H1 (cell line): ENCODE measurements around the gene PIGL. TPM values are rescaled to one million over a fixed set of nuclear protein-coding genes. Genes with fewer than 3 reads are reported as not detected.

ENCODE experiments used
- CTCF ChIA-PET: fragments of 300-600 bp; sonication (Branson Sonifier 250); formaldehyde crosslinking; loops from one replicate; lab custom pipeline; 2021; ENCODE audit not compliant: partially characterized antibody; lab: Charles Lee
- POLR2A ChIA-PET: fragments of 300-600 bp; sonication (Branson Sonifier 250); formaldehyde crosslinking; loops from one replicate; lab custom pipeline; 2021; ENCODE audit warnings: inconsistent platforms; ENCODE audit not compliant: partially characterized antibody; lab: Charles Lee
- DNase-seq, 2 experiments: peaks; one replicate each; pipeline versions ENCODE4 v3.0.0 to v3.0.0-alpha.2; 2010 to 2022; ENCODE audit warnings: low spot score in 2 of 2, low read depth in 1 of 2, mixed read lengths in 1 of 2
- FAIRE-seq: peaks from 2 replicates; lab custom pipeline; 2011; peaks lifted over from hg19 to GRCh38; lab: Jason Lieb, UNC
- H2AFZ ChIP-seq: 2 replicates; pipeline ENCODE4 v1.8.1; 2012; ENCODE audit warnings: low read length, inconsistent platforms
- H2AK5ac ChIP-seq: 2 replicates; pipeline ENCODE4 v1.6.1; 2013; ENCODE audit warnings: low read depth, low read length
- H2BK120ac ChIP-seq: replicated peaks from 2 replicates; pipeline ENCODE3; 2013; ENCODE audit warnings: low read depth, low read length, inconsistent platforms
- H2BK12ac ChIP-seq: 2 replicates; pipeline ENCODE4 v1.6.1; 2013; ENCODE audit warnings: low read depth, low read length
- H2BK15ac ChIP-seq: 2 replicates; pipeline ENCODE4 v1.6.1; 2013; ENCODE audit warnings: low read length
- H2BK20ac ChIP-seq: 2 replicates; pipeline ENCODE4 v1.6.1; 2013; ENCODE audit warnings: low read length
- H2BK5ac ChIP-seq: 2 replicates; pipeline ENCODE4 v1.6.1; 2013; ENCODE audit warnings: low read depth, low read length
- H3K14ac ChIP-seq: 2 replicates; pipeline ENCODE4 v1.6.1; 2013; ENCODE audit warnings: inconsistent platforms; ENCODE audit not compliant: insufficient read length
- H3K18ac ChIP-seq: 2 replicates; pipeline ENCODE4 v1.6.1; 2013; ENCODE audit warnings: low read length; ENCODE audit errors: extremely low read depth
- H3K23ac ChIP-seq: 2 replicates; pipeline ENCODE4 v1.6.1; 2013; ENCODE audit warnings: inconsistent platforms; ENCODE audit not compliant: insufficient read length
- H3K23me2 ChIP-seq: 2 replicates; pipeline ENCODE4 v1.6.1; 2013; ENCODE audit warnings: low read depth, low read length
- H3K27ac ChIP-seq: 2 replicates; pipeline ENCODE4 v1.6.1; 2011; ENCODE audit warnings: low read depth, low read length, inconsistent platforms
- H3K27me3 ChIP-seq, 4 experiments: replicated peaks in 1 of 4; 1 replicate in 1 of 4; 2 replicates in 3 of 4; pipeline versions ENCODE4 v1.6.1 to v1.8.1; 2011 to 2013; ENCODE audit warnings: low read length in 3 of 4, mild to moderate bottlenecking in 3 of 4, inconsistent platforms in 2 of 4, mixed read lengths in 2 of 4, moderate library complexity in 1 of 4; ENCODE audit not compliant: control insufficient read depth in 3 of 4, insufficient read depth in 3 of 4; ENCODE audit errors: extremely low read depth in 1 of 4
- H3K36me3 ChIP-seq, 4 experiments: 2 replicates each; pipeline versions ENCODE4 v1.6.1 to v1.8.1; 2011 to 2013; ENCODE audit warnings: mild to moderate bottlenecking in 4 of 4, low read length in 3 of 4, moderate library complexity in 2 of 4, control low read depth in 1 of 4, inconsistent platforms in 1 of 4; ENCODE audit not compliant: insufficient read depth in 4 of 4, control insufficient read depth in 2 of 4
- H3K4ac ChIP-seq: replicated peaks from 2 replicates; pipeline ENCODE3; 2013; ENCODE audit warnings: low read length, low read depth, mixed read lengths, inconsistent platforms; ENCODE audit not compliant: insufficient read length
- H3K4me1 ChIP-seq, 4 experiments: replicated peaks in 1 of 4; 1 replicate in 1 of 4; 2 replicates in 3 of 4; pipeline versions ENCODE4 v1.6.1 to v1.8.1; 2011 to 2013; ENCODE audit warnings: low read length in 3 of 4, inconsistent platforms in 2 of 4, mixed read lengths in 1 of 4; ENCODE audit not compliant: insufficient read depth in 4 of 4, control insufficient read depth in 3 of 4
- H3K4me2 ChIP-seq, 2 experiments: 2 replicates each; pipeline versions ENCODE4 v1.6.1 to v1.8.1; 2011 to 2013; ENCODE audit warnings: low read depth in 2 of 2, low read length in 2 of 2, control low read depth in 1 of 2, inconsistent platforms in 1 of 2, mild to moderate bottlenecking in 1 of 2; ENCODE audit not compliant: insufficient read depth in 1 of 2
- H3K4me3 ChIP-seq, 4 experiments: fragments of 200-600, 300-600 bp in 1 of 4; sonication (generic), shearing (Covaris generic), sonication (Bioruptor Twin) in 1 of 4; 2 replicates each; pipeline versions ENCODE4 v1.5.1 to v1.8.1; 2011 to 2016; ENCODE audit warnings: low read length in 4 of 4, low read depth in 3 of 4, control low read depth in 2 of 4, inconsistent platforms in 2 of 4, mild to moderate bottlenecking in 2 of 4, mixed read lengths in 1 of 4, moderate library complexity in 1 of 4; ENCODE audit not compliant: insufficient read depth in 2 of 4; ENCODE audit errors: extremely low read depth in 1 of 4
- H3K56ac ChIP-seq: replicated peaks from 2 replicates; pipeline ENCODE3; 2013; ENCODE audit warnings: low read depth, mild to moderate bottlenecking, mixed read lengths, low read length, inconsistent platforms; ENCODE audit not compliant: insufficient read length
- H3K79me1 ChIP-seq: 2 replicates; pipeline ENCODE4 v1.6.1; 2013; ENCODE audit warnings: low read depth, low read length, control low read depth
- H3K79me2 ChIP-seq, 2 experiments: 2 replicates each; pipeline versions ENCODE4 v1.6.1 to v1.8.1; 2012 to 2013; ENCODE audit warnings: low read length in 2 of 2, mild to moderate bottlenecking in 2 of 2, inconsistent platforms in 1 of 2; ENCODE audit not compliant: insufficient read depth in 2 of 2, control insufficient read depth in 1 of 2
- H3K9ac ChIP-seq, 4 experiments: replicated peaks in 1 of 4; 1 replicate in 1 of 4; 2 replicates in 3 of 4; pipeline versions ENCODE4 v1.6.1 to v1.8.1; 2011 to 2013; ENCODE audit warnings: low read depth in 3 of 4, low read length in 3 of 4, control low read depth in 2 of 4, mild to moderate bottlenecking in 2 of 4, moderate library complexity in 2 of 4, inconsistent platforms in 1 of 4; ENCODE audit errors: extremely low read depth in 1 of 4
- H3K9me3 ChIP-seq, 2 experiments: 2 replicates each; pipeline versions ENCODE4 v1.6.1 to v1.8.1; 2012 to 2013; ENCODE audit warnings: mild to moderate bottlenecking in 2 of 2, moderate library complexity in 2 of 2, control low read depth in 1 of 2, inconsistent platforms in 1 of 2, low read depth in 1 of 2, low read length in 1 of 2, mixed read lengths in 1 of 2; ENCODE audit not compliant: insufficient read depth in 2 of 2
- H4K20me1 ChIP-seq, 2 experiments: replicated peaks in 1 of 2; 2 replicates each; pipeline versions ENCODE3 to v1.8.1; 2011 to 2013; ENCODE audit warnings: inconsistent platforms in 2 of 2, low read length in 2 of 2, mild to moderate bottlenecking in 1 of 2; ENCODE audit not compliant: insufficient read depth in 2 of 2, control insufficient read depth in 1 of 2
- H4K5ac ChIP-seq: 2 replicates; pipeline ENCODE4 v1.6.1; 2013; ENCODE audit warnings: low read length, low read depth, mixed read lengths, inconsistent platforms; ENCODE audit not compliant: insufficient read length
- H4K8ac ChIP-seq: 2 replicates; pipeline ENCODE4 v1.8.0; 2013; ENCODE audit warnings: mild to moderate bottlenecking, moderate library complexity, low read length, inconsistent platforms; ENCODE audit not compliant: insufficient read depth; ENCODE audit errors: extremely low read depth
- H4K91ac ChIP-seq: replicated peaks from 2 replicates; pipeline ENCODE3; 2013; ENCODE audit warnings: low read length, mixed read lengths, inconsistent platforms; ENCODE audit not compliant: insufficient read length
- BACH1 ChIP-seq: IDR thresholded peaks from 2 replicates; pipeline ENCODE4 v1.6.1; 2012; ENCODE audit warnings: low read length, improper control_type of control experiment
- CBX8 ChIP-seq: fragments of 300-800, 300-1000 bp; sonication (generic); IDR thresholded peaks from 2 replicates; pipeline ENCODE4 v1.7.1; 2016; ENCODE audit warnings: low read depth, low read length, borderline replicate concordance
- CTBP2 ChIP-seq: IDR thresholded peaks from 2 replicates; pipeline ENCODE4 v1.7.0; 2011; ENCODE audit warnings: borderline replicate concordance, mild to moderate bottlenecking, moderate library complexity, mixed read lengths, low read length; ENCODE audit not compliant: insufficient read depth, insufficient read length
- EGR1 ChIP-seq: IDR thresholded peaks from 2 replicates; pipeline ENCODE4 v1.6.1; 2011; ENCODE audit warnings: low read depth, low read length, borderline replicate concordance
- EP300 ChIP-seq, 2 experiments: IDR thresholded peaks; 1 replicate in 1 of 2; 2 replicates in 1 of 2; pipeline ENCODE4 v1.6.1; 2011 to 2012; ENCODE audit warnings: low read depth in 2 of 2, low read length in 2 of 2, mild to moderate bottlenecking in 2 of 2, borderline replicate concordance in 1 of 2, inconsistent platforms in 1 of 2, moderate library complexity in 1 of 2
- KDM5A ChIP-seq: fragments of 200-600 bp; IDR thresholded peaks from 2 replicates; pipeline ENCODE4 v1.7.1; 2012; ENCODE audit warnings: mild to moderate bottlenecking, low read length, inconsistent platforms, mixed read lengths
- MAFK ChIP-seq: IDR thresholded peaks from 2 replicates; pipeline ENCODE4 v1.6.1; 2012; ENCODE audit warnings: low read depth, mild to moderate bottlenecking, improper control_type of control experiment, low read length
- RFX5 ChIP-seq: IDR thresholded peaks from 2 replicates; pipeline ENCODE4 v1.6.1; 2011; ENCODE audit warnings: low read depth, low read length, improper control_type of control experiment, borderline replicate concordance
- RXRA ChIP-seq: IDR thresholded peaks from 2 replicates; pipeline ENCODE4 v1.6.1; 2011; ENCODE audit warnings: low read depth, mild to moderate bottlenecking, low read length, moderate library complexity; ENCODE audit not compliant: insufficient read depth
- SIN3A ChIP-seq, 2 experiments: IDR thresholded peaks in 1 of 2; conservative IDR thresholded peaks in 1 of 2; 2 replicates each; pipeline ENCODE4 v1.6.1; 2011 to 2012; ENCODE audit warnings: low read length in 2 of 2, improper control_type of control experiment in 1 of 2, low read depth in 1 of 2, mild to moderate bottlenecking in 1 of 2
- SUZ12 ChIP-seq: fragments of 200-600 bp; sonication (generic); IDR thresholded peaks from 2 replicates; pipeline ENCODE4 v1.6.1; 2012; ENCODE audit warnings: mild to moderate bottlenecking, inconsistent platforms, low read length, moderate library complexity, mixed read lengths
- TAF7 ChIP-seq: optimal IDR thresholded peaks from 2 replicates; pipeline ENCODE3; 2011; ENCODE audit warnings: low read depth, mild to moderate bottlenecking, inconsistent platforms, low read length, moderate library complexity, borderline replicate concordance
- TCF12 ChIP-seq: IDR thresholded peaks from 2 replicates; pipeline ENCODE4 v1.6.1; 2011; ENCODE audit warnings: low read depth, mild to moderate bottlenecking, low read length
- TEAD4 ChIP-seq: IDR thresholded peaks from 2 replicates; pipeline ENCODE4 v1.6.1; 2012; ENCODE audit warnings: low read depth, low read length, inconsistent platforms, mixed read lengths
- WGBS, 2 experiments: shearing (Covaris generic) in 1 of 2; methylation state at CpG; one replicate each; pipeline versions ENCODE4 v1.1.6 to v1.1.7; 2013 to 2015; ENCODE audit warnings: low lambda C conversion rate in 2 of 2, mixed read lengths in 2 of 2, inconsistent platforms in 1 of 2, low coverage in 1 of 2, missing lambda C conversion rate in 1 of 2; ENCODE audit not compliant: insufficient replicate concordance in 2 of 2, insufficient coverage in 1 of 2, insufficient read length in 1 of 2; ENCODE audit errors: extremely low coverage in 1 of 2, missing lambda C conversion rate in 1 of 2; 5-methylcytosine and 5-hydroxymethylcytosine counted together
- polyA plus RNA-seq, 7 experiments: library from polyadenylated mRNA; depleted of rRNA in 3 of 7; stranded (reverse) in 5 of 7; unstranded in 2 of 7; fragments of >200 nt in 5 of 7; fragments of 200-250 nt in 2 of 7; gene quantifications; 1 replicate in 5 of 7; 2 replicates in 1 of 7; 4 replicates in 1 of 7; pipeline versions ENCODE4 v1.2.1 to v1.2.3, GENCODE V29; 2011 to 2013; ENCODE audit warnings: missing spikeins in 2 of 7, mixed read lengths in 2 of 7
- total RNA-seq: library from RNA; stranded (reverse); fragmentation: NEBNext Ultra II Directional; extraction: Animal tissue kit (Norgen Biotek cat#: 25700); gene quantifications from 2 replicates; pipeline ENCODE4 v1.2.1, GENCODE V29; 2021

PIGL gene
- total and polyA plus RNA-seq, 2 of the 8 experiments (the other 6 are each of a cell fraction or from before 2014, with no cell fraction given): 28.4 to 30.8 TPM

GRCh38 chr17:16239931-16240330, 22.9 kb downstream of the PIGL start:
- Histone ChIP-seq H3K36me3 (no peaks in the 10 kb centered on the region), H4K5ac (no peak overlapping the region), H3K4me3 (no peak overlapping the region), H4K8ac (no peak overlapping the region), H3K4me2 (no peak overlapping the region), H3K79me1 (no peaks in the 10 kb centered on the region; the same call in 1 of the 2 replicates), H2BK12ac (no peak overlapping the region), H3K23me2 (no peaks in the 10 kb centered on the region), H3K18ac (no peak overlapping the region), H3K9me3 (no peaks in the 10 kb centered on the region), H2BK5ac (no peak overlapping the region), H2AFZ (no peak overlapping the region), H3K23ac (no peak overlapping the region), H3K27me3 (no peaks in the 10 kb centered on the region), H3K79me2 (peaks cover 0 to 4% of the 10 kb centered on the region in 2 experiments; a peak in 1 of 4 replicates), H2AK5ac (no peak overlapping the region), H3K27ac (no peak overlapping the region), H2BK120ac (no peak overlapping the region), H2BK20ac (no peak overlapping the region), H3K56ac (no peak overlapping the region), H4K91ac (no peak overlapping the region), H3K4me1 (peaks cover 3 to 6% (median 3%) of the 10 kb centered on the region in 4 experiments; a peak in 4 of 7 replicates), H3K14ac (no peak overlapping the region), H2BK15ac (no peak overlapping the region), H4K20me1 (no peaks in the 10 kb centered on the region), H3K9ac (no peak overlapping the region), H3K4ac (no peak overlapping the region)
- CTCF ChIA-PET: interaction anchor here (0.6 kb wide), 1 partner anchor 163 kb away, joined by 4 read pairs; no protein-coding TSS in a partner anchor
- POLR2A ChIA-PET: no interaction called here
- FAIRE-seq (no peak), DNase-seq (no peak)
- 97% methylated on average over 3 of the region's 3 CpGs; no CpG with 5 or more reads in 1 of the 2 experiments for WGBS, 2 experiments
- no peak for TF ChIP-seq SIN3A (conservative IDR thresholded peaks at IDR 0.05 in 1 of 2, IDR thresholded peaks at IDR 0.05 in 1 of 2; ENCODE audit: low read depth in 1 of 2, low read length in 2 of 2)
- TF ChIP-seq EGR1: no peak
- TF ChIP-seq MAFK: no peak
- no peak for TF ChIP-seq BACH1
- no peak for TF ChIP-seq TAF7
- TF ChIP-seq SUZ12: no peak
- no peak for TF ChIP-seq EP300 (IDR thresholded peaks at IDR 0.05; ENCODE audit: borderline replicate concordance in 1 of 2, low read depth in 2 of 2, low read length in 2 of 2)
- TF ChIP-seq CBX8: no peak
- TF ChIP-seq KDM5A: no peak
- TF ChIP-seq TCF12: no peak
- TF ChIP-seq RFX5: no peak
- no peak for TF ChIP-seq CTBP2
- no peak for TF ChIP-seq TEAD4
- TF ChIP-seq RXRA: no peak
